K562 (cell line): ENCODE results near the gene FANCG. TPM values are rescaled to one million over a fixed set of nuclear protein-coding genes. Genes with fewer than 3 reads are reported as not detected.

Experiments
- ASH1L ChIP-seq: fragments of 450-650 bp; IDR thresholded peaks from 2 replicates; pipeline ENCODE4 v1.6.1; 2018; ENCODE audit warnings: borderline replicate concordance, mild to moderate bottlenecking, low read depth; ENCODE audit not compliant: partially characterized antibody
- CEBPG ChIP-seq, 3 experiments: fragments of 200-800 bp in 1 of 3; sonication (Bioruptor generic) in 1 of 3; sonication (generic) in 1 of 3; formaldehyde crosslinking in 1 of 3; IDR thresholded peaks in 2 of 3; conservative IDR thresholded peaks in 1 of 3; 2 replicates each; pipeline versions ENCODE4 v1.6.1 to v1.8.0; 2016 to 2022; ENCODE audit warnings: missing compliant biosample characterization in 2 of 3, missing genetic modification characterization in 2 of 3, mild to moderate bottlenecking in 1 of 3, missing genetic modification reagents in 1 of 3
- ERF ChIP-seq: fragments of 450-650 bp; formaldehyde crosslinking; IDR thresholded peaks from 2 replicates; pipeline ENCODE4 v1.4.0; 2020; ENCODE audit warnings: mild to moderate bottlenecking, mixed read lengths
- MTA2 ChIP-seq: fragments of 450-650 bp; IDR thresholded peaks from 2 replicates; pipeline ENCODE4 v1.6.1; 2016; ENCODE audit warnings: low read depth
- POLR3A ChIP-seq: IDR thresholded peaks from 2 replicates; pipeline ENCODE4 v1.6.1; 2011; ENCODE audit warnings: borderline replicate concordance, mild to moderate bottlenecking, moderate library complexity; ENCODE audit not compliant: insufficient read length, insufficient read depth; ENCODE audit errors: extremely low read depth
- SREBF1 ChIP-seq: fragments of 150-350 bp; IDR thresholded peaks from 2 replicates; pipeline ENCODE4 v1.6.1; 2014; ENCODE audit warnings: antibody characterized with exemption, low read depth, low read length, borderline replicate concordance
- STAT5B ChIP-seq: fragments of 250-450 bp; sonication (Bioruptor Pico); IDR thresholded peaks from 2 replicates; pipeline ENCODE4 v1.8.0; 2021; ENCODE audit warnings: mild to moderate bottlenecking, inconsistent platforms
- TCF3 ChIP-seq: sonication (generic); formaldehyde crosslinking; IDR thresholded peaks from 2 replicates; pipeline ENCODE4 v1.4.0; 2020; ENCODE audit warnings: mild to moderate bottlenecking, missing genetic modification reagents
- polyA plus RNA-seq, 8 experiments: library from polyadenylated mRNA; depleted of rRNA in 4 of 8; stranded (reverse) in 5 of 8; unstranded in 3 of 8; fragments of >200 nt; fragmentation: Nextera tagmentation in 2 of 8; fragmentation: Illumina TruSeq in 1 of 8; extraction: Ambion mirVana in 2 of 8; extraction: Trizol in 1 of 8; gene quantifications; 2 replicates each; pipeline versions ENCODE4 v1.2.1 to v1.2.3, GENCODE V29; 2011 to 2014; ENCODE audit warnings: inconsistent platforms in 1 of 8, missing spikeins in 1 of 8
- total RNA-seq, 7 experiments: library from RNA; depleted of rRNA in 6 of 7; stranded (reverse); fragments of >200 nt in 6 of 7; fragmentation: Illumina TruSeq in 2 of 7; extraction: Trizol in 2 of 7; gene quantifications; 2 replicates each; pipeline versions ENCODE4 v1.2.1 to v1.2.3, GENCODE V29; 2011 to 2021; ENCODE audit warnings: low replicate concordance in 1 of 7
- TF ChIP-seq, protein P1 (sequence below): fragments of 150-350 bp; IDR thresholded peaks from 2 replicates; pipeline ENCODE4 v1.6.1; 2014; ENCODE audit warnings: low read depth, mild to moderate bottlenecking, low read length, borderline replicate concordance
- TF ChIP-seq, protein P2 (sequence below): IDR thresholded peaks from 2 replicates; pipeline ENCODE4 v1.6.1; 2011; ENCODE audit warnings: borderline replicate concordance, low read depth, mild to moderate bottlenecking, moderate library complexity, low read length; ENCODE audit not compliant: insufficient read depth, poor library complexity, severe bottlenecking
- TF ChIP-seq, protein P3 (sequence below): fragments of 450-650 bp; IDR thresholded peaks from 2 replicates; pipeline ENCODE4 v1.6.1; 2016; ENCODE audit warnings: low read depth

FANCG gene
- total and polyA plus RNA-seq, 9 of the 15 experiments (the other 6 are each of a cell fraction or from before 2014, with no cell fraction given) = 7.5 to 43.9 (median 31.0) TPM

- TF ChIP-seq, protein P1, sequence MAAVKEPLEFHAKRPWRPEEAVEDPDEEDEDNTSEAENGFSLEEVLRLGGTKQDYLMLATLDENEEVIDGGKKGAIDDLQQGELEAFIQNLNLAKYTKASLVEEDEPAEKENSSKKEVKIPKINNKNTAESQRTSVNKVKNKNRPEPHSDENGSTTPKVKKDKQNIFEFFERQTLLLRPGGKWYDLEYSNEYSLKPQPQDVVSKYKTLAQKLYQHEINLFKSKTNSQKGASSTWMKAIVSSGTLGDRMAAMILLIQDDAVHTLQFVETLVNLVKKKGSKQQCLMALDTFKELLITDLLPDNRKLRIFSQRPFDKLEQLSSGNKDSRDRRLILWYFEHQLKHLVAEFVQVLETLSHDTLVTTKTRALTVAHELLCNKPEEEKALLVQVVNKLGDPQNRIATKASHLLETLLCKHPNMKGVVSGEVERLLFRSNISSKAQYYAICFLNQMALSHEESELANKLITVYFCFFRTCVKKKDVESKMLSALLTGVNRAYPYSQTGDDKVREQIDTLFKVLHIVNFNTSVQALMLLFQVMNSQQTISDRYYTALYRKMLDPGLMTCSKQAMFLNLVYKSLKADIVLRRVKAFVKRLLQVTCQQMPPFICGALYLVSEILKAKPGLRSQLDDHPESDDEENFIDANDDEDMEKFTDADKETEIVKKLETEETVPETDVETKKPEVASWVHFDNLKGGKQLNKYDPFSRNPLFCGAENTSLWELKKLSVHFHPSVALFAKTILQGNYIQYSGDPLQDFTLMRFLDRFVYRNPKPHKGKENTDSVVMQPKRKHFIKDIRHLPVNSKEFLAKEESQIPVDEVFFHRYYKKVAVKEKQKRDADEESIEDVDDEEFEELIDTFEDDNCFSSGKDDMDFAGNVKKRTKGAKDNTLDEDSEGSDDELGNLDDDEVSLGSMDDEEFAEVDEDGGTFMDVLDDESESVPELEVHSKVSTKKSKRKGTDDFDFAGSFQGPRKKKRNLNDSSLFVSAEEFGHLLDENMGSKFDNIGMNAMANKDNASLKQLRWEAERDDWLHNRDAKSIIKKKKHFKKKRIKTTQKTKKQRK = no peak
- TF ChIP-seq CEBPG (CRISPR knock-in tag; IDR thresholded peaks at IDR 0.05) (no peak), CEBPG (tag; conservative IDR thresholded peaks at IDR 0.05 in 1 of 2, IDR thresholded peaks at IDR 0.05 in 1 of 2) (no peak), TCF3 (peak; percentile 6; the same call in 1 of the 2 replicates), ASH1L (no peak), ERF (CRISPR knock-in tag) (0 out of 2 replicates have a peak, but pooled peaks have one; percentile 19), MTA2 (no peak), SREBF1 (no peak), STAT5B (CRISPR knock-in tag) (no peak), POLR3A (no peak)
- TF ChIP-seq, protein P2, sequence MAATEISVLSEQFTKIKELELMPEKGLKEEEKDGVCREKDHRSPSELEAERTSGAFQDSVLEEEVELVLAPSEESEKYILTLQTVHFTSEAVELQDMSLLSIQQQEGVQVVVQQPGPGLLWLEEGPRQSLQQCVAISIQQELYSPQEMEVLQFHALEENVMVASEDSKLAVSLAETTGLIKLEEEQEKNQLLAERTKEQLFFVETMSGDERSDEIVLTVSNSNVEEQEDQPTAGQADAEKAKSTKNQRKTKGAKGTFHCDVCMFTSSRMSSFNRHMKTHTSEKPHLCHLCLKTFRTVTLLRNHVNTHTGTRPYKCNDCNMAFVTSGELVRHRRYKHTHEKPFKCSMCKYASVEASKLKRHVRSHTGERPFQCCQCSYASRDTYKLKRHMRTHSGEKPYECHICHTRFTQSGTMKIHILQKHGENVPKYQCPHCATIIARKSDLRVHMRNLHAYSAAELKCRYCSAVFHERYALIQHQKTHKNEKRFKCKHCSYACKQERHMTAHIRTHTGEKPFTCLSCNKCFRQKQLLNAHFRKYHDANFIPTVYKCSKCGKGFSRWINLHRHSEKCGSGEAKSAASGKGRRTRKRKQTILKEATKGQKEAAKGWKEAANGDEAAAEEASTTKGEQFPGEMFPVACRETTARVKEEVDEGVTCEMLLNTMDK = peak; percentile 88
- TF ChIP-seq, protein P3, sequence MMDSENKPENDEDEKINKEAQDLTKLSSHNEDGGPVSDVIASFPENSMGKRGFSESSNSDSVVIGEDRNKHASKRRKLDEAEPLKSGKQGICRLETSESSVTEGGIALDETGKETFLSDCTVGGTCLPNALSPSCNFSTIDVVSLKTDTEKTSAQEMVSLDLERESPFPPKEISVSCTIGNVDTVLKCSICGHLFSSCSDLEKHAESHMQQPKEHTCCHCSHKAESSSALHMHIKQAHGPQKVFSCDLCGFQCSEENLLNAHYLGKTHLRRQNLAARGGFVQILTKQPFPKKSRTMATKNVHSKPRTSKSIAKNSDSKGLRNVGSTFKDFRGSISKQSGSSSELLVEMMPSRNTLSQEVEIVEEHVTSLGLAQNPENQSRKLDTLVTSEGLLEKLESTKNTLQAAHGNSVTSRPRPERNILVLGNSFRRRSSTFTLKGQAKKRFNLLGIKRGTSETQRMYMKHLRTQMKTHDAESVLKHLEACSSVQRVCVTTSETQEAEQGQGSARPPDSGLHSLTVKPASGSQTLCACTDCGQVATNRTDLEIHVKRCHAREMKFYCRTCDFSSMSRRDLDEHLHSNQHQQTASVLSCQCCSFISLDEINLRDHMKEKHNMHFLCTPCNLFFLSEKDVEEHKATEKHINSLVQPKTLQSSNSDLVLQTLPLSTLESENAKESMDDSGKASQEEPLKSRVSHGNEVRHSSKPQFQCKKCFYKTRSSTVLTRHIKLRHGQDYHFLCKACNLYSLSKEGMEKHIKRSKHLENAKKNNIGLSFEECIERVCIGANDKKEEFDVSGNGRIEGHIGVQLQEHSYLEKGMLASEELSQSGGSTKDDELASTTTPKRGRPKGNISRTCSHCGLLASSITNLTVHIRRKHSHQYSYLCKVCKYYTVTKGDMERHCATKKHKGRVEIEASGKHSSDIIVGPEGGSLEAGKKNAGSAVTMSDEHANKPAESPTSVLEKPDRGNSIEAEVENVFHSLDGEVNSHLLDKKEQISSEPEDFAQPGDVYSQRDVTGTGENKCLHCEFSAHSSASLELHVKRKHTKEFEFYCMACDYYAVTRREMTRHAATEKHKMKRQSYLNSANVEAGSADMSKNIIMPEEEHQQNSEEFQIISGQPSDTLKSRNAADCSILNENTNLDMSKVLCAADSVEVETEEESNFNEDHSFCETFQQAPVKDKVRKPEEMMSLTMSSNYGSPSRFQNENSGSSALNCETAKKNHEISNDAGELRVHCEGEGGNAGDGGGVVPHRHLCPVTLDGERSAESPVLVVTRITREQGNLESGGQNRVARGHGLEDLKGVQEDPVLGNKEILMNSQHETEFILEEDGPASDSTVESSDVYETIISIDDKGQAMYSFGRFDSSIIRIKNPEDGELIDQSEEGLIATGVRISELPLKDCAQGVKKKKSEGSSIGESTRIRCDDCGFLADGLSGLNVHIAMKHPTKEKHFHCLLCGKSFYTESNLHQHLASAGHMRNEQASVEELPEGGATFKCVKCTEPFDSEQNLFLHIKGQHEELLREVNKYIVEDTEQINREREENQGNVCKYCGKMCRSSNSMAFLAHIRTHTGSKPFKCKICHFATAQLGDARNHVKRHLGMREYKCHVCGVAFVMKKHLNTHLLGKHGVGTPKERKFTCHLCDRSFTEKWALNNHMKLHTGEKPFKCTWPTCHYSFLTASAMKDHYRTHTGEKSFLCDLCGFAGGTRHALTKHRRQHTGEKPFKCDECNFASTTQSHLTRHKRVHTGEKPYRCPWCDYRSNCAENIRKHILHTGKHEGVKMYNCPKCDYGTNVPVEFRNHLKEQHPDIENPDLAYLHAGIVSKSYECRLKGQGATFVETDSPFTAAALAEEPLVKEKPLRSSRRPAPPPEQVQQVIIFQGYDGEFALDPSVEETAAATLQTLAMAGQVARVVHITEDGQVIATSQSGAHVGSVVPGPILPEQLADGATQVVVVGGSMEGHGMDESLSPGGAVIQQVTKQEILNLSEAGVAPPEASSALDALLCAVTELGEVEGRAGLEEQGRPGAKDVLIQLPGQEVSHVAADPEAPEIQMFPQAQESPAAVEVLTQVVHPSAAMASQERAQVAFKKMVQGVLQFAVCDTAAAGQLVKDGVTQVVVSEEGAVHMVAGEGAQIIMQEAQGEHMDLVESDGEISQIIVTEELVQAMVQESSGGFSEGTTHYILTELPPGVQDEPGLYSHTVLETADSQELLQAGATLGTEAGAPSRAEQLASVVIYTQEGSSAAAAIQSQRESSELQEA = no peak
Observed at GRCh38 chr9:35071814-35072460, 7.8 kb downstream of the FANCG start (continued).
